Hepatocyte (in vitro differentiated cells): ENCODE data around the gene PLEKHA6. TPM values are rescaled to one million over a fixed set of nuclear protein-coding genes. Genes with fewer than 3 reads are reported as not detected.

Experiments
- DNase-seq: peaks from one replicate; pipeline ENCODE4 v3.0.0-alpha.2; 2016; ENCODE audit warnings: low spot score
- H2AFZ ChIP-seq: fragments of 200-600 bp; sonication (generic); 2 replicates; pipeline ENCODE4 v1.6.0; 2016; ENCODE audit warnings: antibody characterized with exemption, mild to moderate bottlenecking
- H3K27ac ChIP-seq: fragments of 200-600 bp; sonication (generic); 2 replicates; pipeline ENCODE4 v1.5.1; 2016; ENCODE audit warnings: mild to moderate bottlenecking
- H3K27me3 ChIP-seq: fragments of 200-600 bp; sonication (generic); 2 replicates; pipeline ENCODE4 v1.6.1; 2016
- H3K36me3 ChIP-seq: fragments of 200-600 bp; sonication (generic); replicated peaks from 2 replicates; pipeline ENCODE4 v1.5.1; 2016; ENCODE audit warnings: low read depth; ENCODE audit not compliant: insufficient read depth
- H3K4me1 ChIP-seq: fragments of 200-600 bp; sonication (generic); 2 replicates; pipeline ENCODE4 v1.5.1; 2016; ENCODE audit warnings: mild to moderate bottlenecking, moderate library complexity; ENCODE audit not compliant: insufficient read depth
- H3K4me2 ChIP-seq: fragments of 200-600 bp; sonication (generic); 2 replicates; pipeline ENCODE4 v1.6.0; 2016
- H3K4me3 ChIP-seq: fragments of 200-600 bp; sonication (generic); 2 replicates; pipeline ENCODE4 v1.5.1; 2016; ENCODE audit warnings: mild to moderate bottlenecking
- H3K79me2 ChIP-seq: fragments of 200-600 bp; sonication (generic); 2 replicates; pipeline ENCODE4 v1.6.0; 2017; ENCODE audit warnings: mild to moderate bottlenecking
- H3K9me2 ChIP-seq: fragments of 200-600 bp; sonication (generic); replicated peaks from 2 replicates; pipeline ENCODE4 v1.6.0; 2017; ENCODE audit warnings: mild to moderate bottlenecking; ENCODE audit not compliant: insufficient read depth
- H3K9me3 ChIP-seq: fragments of 200-600 bp; sonication (generic); 2 replicates; pipeline ENCODE4 v1.5.1; 2016; ENCODE audit warnings: low read depth, mild to moderate bottlenecking
- H4K20me1 ChIP-seq: fragments of 200-600 bp; sonication (generic); 2 replicates; pipeline ENCODE4 v1.6.0; 2016; ENCODE audit warnings: mild to moderate bottlenecking; ENCODE audit not compliant: insufficient read depth, poor library complexity, severe bottlenecking
- CTCF ChIP-seq: fragments of 200-600 bp; sonication (generic); IDR thresholded peaks from 2 replicates; pipeline ENCODE4 v1.5.1; 2016; ENCODE audit warnings: antibody characterized with exemption, mild to moderate bottlenecking; ENCODE audit not compliant: poor library complexity
- EZH2 ChIP-seq: fragments of 200-600 bp; sonication (generic); IDR thresholded peaks from 2 replicates; pipeline ENCODE4 v1.6.1; 2016; ENCODE audit warnings: antibody characterized with exemption, mild to moderate bottlenecking, borderline replicate concordance
- EZH2phosphoT487 ChIP-seq: fragments of 200-600 bp; sonication (generic); IDR thresholded peaks from one replicate; pipeline ENCODE4 v1.6.1; 2018; ENCODE audit warnings: antibody characterized with exemption, mild to moderate bottlenecking, low read depth, moderate library complexity; ENCODE audit not compliant: unreplicated experiment, severe bottlenecking
- WGBS: methylation state at CpG from one replicate; pipeline ENCODE4 v1.1.6; 2016; ENCODE audit warnings: low lambda C conversion rate; ENCODE audit errors: missing lambda C conversion rate; 5-methylcytosine and 5-hydroxymethylcytosine counted together
- polyA plus RNA-seq: library from polyadenylated mRNA; unstranded; fragments of >200 nt; fragmentation: Nextera tagmentation; extraction: Ambion mirVana; gene quantifications from 2 replicates; pipeline ENCODE4 v1.2.1, GENCODE V29; 2016
- total RNA-seq: library from RNA; depleted of rRNA; stranded (reverse); fragments of >200 nt; gene quantifications from 2 replicates; pipeline ENCODE4 v1.2.3, GENCODE V29; 2014

The PLEKHA6 gene
- total and polyA plus RNA-seq, 2 experiments from 2014 or later: 14.3 to 31.5 TPM

GRCh38 chr1:204380293-204380831, 20.6 kb upstream of the PLEKHA6 start:
- H3K4me3 ChIP-seq: no peak overlapping the region
- TF ChIP-seq EZH2phosphoT487 (no peak), CTCF (no peak), EZH2 (no peak)
- H4K20me1 ChIP-seq: no peaks in the 10 kb centered on the region
- H3K79me2 ChIP-seq: peaks cover 16% of the 10 kb centered on the region
- no peaks in the 10 kb centered on the region for H3K9me3 ChIP-seq
- no peaks in the 10 kb centered on the region for H3K36me3 ChIP-seq
- H3K27ac ChIP-seq: peak overlapping the region; percentile 47
- H3K27me3 ChIP-seq: peaks cover 4% of the 10 kb centered on the region
- no peak overlapping the region for H2AFZ ChIP-seq
- DNase-seq: no peak
- 63% methylated on average over 8 of the region's 8 CpGs for WGBS
- peaks cover 26% of the 10 kb centered on the region for H3K4me1 ChIP-seq
- H3K4me2 ChIP-seq: no peak overlapping the region
- H3K9me2 ChIP-seq: no peaks in the 10 kb centered on the region

- Histone ChIP-seq H4K20me1 (no peaks in the 10 kb centered on the region), H3K4me2 (peak overlapping the region; percentile 100), H3K4me1 (peaks cover 20% of the 10 kb centered on the region), H3K4me3 (peak overlapping the region; percentile 61), H2AFZ (peak overlapping the region; percentile 43), H3K36me3 (no peaks in the 10 kb centered on the region), H3K79me2 (peaks cover 19% of the 10 kb centered on the region), H3K27me3 (peaks cover 4% of the 10 kb centered on the region), H3K9me2 (no peaks in the 10 kb centered on the region), H3K9me3 (no peaks in the 10 kb centered on the region), H3K27ac (peak overlapping the region; percentile 88)
- 1% methylated on average over 55 of the region's 55 CpGs for WGBS
- DNase-seq: peak; percentile 76
- TF ChIP-seq EZH2phosphoT487 (no peak), EZH2 (peak; percentile 67), CTCF (no peak)
These were observed 18.3 kb upstream of the PLEKHA6 start for GRCh38 chr1:204377800-204378668.

GRCh38 chr1:204376919-204377799, 17.4 kb upstream of the PLEKHA6 start:
- no peaks in the 10 kb centered on the region for H3K9me3 ChIP-seq
- 49% methylated on average over 26 of the region's 28 CpGs for WGBS
- no peaks in the 10 kb centered on the region for H4K20me1 ChIP-seq
- H3K79me2 ChIP-seq: peaks cover 19% of the 10 kb centered on the region
- H3K36me3 ChIP-seq: no peaks in the 10 kb centered on the region
- peak overlapping the region; percentile 100 for H3K4me2 ChIP-seq
- peak overlapping the region; percentile 88 for H3K27ac ChIP-seq
- H3K4me1 ChIP-seq: peaks cover 12% of the 10 kb centered on the region
- peak; percentile 84 for DNase-seq
- TF ChIP-seq CTCF: no peak
- TF ChIP-seq EZH2: no peak
- no peak for TF ChIP-seq EZH2phosphoT487
- no peaks in the 10 kb centered on the region for H3K9me2 ChIP-seq
- H3K4me3 ChIP-seq: peak overlapping the region; percentile 61
- peak overlapping the region; percentile 43 for H2AFZ ChIP-seq
- H3K27me3 ChIP-seq: peaks cover 4% of the 10 kb centered on the region
